Bronchial epithelial cell (primary cell): ENCODE measurements around the gene DOK5. TPM values are rescaled to one million over a fixed set of nuclear protein-coding genes. Genes with fewer than 3 reads are reported as not detected.

Source experiments
- DNase-seq: peaks from one replicate; pipeline ENCODE4 v3.0.0-alpha.2; 2010; ENCODE audit warnings: low read depth
- FAIRE-seq: peaks from 2 replicates; lab custom pipeline; 2011; peaks lifted over from hg19 to GRCh38; lab: Jason Lieb, UNC
- H3K27me3 ChIP-seq: 2 replicates; pipeline ENCODE4 v1.5.1; 2011; ENCODE audit warnings: low read length; ENCODE audit not compliant: control insufficient read depth, insufficient read depth
- H3K36me3 ChIP-seq: 2 replicates; pipeline ENCODE4 v1.5.1; 2011; ENCODE audit warnings: low read length; ENCODE audit not compliant: control insufficient read depth, insufficient read depth
- H3K4me3 ChIP-seq: 2 replicates; pipeline ENCODE4 v1.5.1; 2011; ENCODE audit warnings: mild to moderate bottlenecking, low read depth, low read length, control low read depth
- total RNA-seq: library from RNA; depleted of rRNA; stranded (reverse); fragments of >200 nt; gene quantifications from 2 replicates; pipeline ENCODE4 v1.2.1, GENCODE V29; 2014
- TF ChIP-seq, protein P1 (sequence below): IDR thresholded peaks from 2 replicates; pipeline ENCODE4 v1.5.1; 2011; ENCODE audit warnings: mild to moderate bottlenecking, moderate library complexity, low read length, control low read depth, inconsistent platforms; ENCODE audit not compliant: insufficient read depth, severe bottlenecking

DOK5 gene
- total RNA-seq, 1 donor from 2014 or later = not detected

DNA sequence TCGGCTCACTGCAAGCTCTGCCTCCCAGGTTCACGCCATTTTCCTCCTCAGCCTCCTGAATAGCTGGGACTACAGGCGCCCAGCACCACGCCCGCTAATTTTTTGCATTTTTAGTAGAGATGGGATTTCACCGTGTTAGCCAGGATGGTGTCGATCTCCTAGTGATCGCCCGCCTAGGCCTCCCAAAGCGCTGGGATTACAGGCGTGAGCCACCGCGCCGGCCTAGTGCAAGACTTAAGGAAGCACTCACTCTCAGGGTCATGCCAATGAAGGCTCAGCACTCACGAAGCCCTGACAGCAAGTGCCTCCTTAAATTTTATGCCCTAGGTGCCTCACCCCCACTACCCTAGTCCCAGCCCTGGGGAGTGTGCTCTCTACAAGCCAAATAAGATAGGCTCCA, 4.7 kb upstream of the DOK5 start:
- no peaks in the 10 kb centered on the region for H3K36me3 ChIP-seq
- TF ChIP-seq, protein P1, sequence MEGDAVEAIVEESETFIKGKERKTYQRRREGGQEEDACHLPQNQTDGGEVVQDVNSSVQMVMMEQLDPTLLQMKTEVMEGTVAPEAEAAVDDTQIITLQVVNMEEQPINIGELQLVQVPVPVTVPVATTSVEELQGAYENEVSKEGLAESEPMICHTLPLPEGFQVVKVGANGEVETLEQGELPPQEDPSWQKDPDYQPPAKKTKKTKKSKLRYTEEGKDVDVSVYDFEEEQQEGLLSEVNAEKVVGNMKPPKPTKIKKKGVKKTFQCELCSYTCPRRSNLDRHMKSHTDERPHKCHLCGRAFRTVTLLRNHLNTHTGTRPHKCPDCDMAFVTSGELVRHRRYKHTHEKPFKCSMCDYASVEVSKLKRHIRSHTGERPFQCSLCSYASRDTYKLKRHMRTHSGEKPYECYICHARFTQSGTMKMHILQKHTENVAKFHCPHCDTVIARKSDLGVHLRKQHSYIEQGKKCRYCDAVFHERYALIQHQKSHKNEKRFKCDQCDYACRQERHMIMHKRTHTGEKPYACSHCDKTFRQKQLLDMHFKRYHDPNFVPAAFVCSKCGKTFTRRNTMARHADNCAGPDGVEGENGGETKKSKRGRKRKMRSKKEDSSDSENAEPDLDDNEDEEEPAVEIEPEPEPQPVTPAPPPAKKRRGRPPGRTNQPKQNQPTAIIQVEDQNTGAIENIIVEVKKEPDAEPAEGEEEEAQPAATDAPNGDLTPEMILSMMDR = no peak
- DNase-seq (no peak), FAIRE-seq (no peak)
- no peak overlapping the region for H3K4me3 ChIP-seq
- H3K27me3 ChIP-seq = peaks cover 3% of the 10 kb centered on the region

DNA sequence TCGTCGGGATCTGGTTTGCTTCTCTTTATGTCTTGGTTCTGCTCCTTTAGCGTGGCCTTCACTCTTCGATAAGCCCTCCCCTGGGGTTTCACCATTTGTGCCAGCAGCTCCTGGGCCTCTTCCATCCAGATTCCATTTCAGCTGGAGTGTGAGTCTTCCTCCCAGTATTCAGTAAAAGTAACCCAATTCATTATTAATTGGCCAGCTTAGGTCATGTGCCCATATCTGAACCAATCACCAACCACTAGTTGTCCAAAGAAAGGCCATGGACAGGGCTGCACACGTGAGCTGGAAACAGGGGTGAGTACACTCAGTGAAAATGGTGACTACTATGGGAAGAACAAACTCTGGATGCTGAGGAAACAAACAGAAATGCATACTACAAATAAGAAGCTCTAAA, 2.8 kb upstream of the DOK5 start:
- TF ChIP-seq, protein P1 = no peak

DNA sequence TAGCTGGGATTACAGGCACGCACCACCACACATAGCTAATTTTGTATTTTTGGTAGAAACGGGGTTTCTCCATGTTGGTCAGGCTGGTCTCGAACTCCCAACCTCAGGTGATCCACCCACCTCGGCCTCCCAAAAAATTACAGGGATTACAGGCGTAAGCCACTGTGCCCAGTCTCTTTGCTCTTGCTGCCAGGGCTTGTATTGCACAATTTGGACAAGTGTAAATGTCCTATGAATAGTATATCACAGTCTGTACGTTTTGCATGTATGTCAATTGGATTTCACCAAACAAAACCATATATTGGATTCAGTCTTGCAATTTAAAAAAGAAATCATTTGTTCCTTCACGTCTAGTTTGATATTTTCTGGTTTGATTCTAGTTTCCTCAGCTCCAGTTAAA, 2.1 kb upstream of the DOK5 start:
- H3K36me3 ChIP-seq = no peaks in the 10 kb centered on the region
- FAIRE-seq (no peak), DNase-seq (no peak)
- H3K27me3 ChIP-seq = peaks cover 11% of the 10 kb centered on the region
- TF ChIP-seq, protein P1 = no peak
- H3K4me3 ChIP-seq = no peak overlapping the region

More for the DNA sequence above, 2.8 kb upstream of the DOK5 start:
- no peak for DNase-seq
- Histone ChIP-seq H3K27me3 (peaks cover 11% of the 10 kb centered on the region), H3K4me3 (no peak overlapping the region), H3K36me3 (no peaks in the 10 kb centered on the region)
- no peak for FAIRE-seq

DNA sequence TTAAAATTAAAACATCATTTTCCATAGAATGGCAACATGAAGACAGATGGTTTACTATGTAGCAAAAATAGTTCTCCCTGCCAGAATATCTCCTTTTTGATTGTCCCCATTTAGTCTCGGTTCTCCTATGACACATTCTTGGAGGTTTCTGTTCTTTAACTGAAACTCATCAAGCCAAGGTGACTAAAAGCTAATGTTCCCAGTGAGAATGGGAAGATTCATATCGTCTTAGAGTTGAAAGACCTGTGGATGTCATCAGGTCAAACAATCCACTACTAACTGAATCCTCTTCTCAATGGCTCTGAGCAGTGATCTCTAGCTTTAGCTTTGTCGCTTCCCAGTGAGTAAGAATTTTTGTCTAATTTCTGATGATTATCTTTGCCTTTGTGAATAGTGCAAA, 1.3 kb upstream of the DOK5 start:
- TF ChIP-seq, protein P1 = no peak
- no peak overlapping the region for H3K4me3 ChIP-seq
- H3K27me3 ChIP-seq = peaks cover 11% of the 10 kb centered on the region
- H3K36me3 ChIP-seq = no peaks in the 10 kb centered on the region
- no peak for DNase-seq
- FAIRE-seq = no peak

DNA sequence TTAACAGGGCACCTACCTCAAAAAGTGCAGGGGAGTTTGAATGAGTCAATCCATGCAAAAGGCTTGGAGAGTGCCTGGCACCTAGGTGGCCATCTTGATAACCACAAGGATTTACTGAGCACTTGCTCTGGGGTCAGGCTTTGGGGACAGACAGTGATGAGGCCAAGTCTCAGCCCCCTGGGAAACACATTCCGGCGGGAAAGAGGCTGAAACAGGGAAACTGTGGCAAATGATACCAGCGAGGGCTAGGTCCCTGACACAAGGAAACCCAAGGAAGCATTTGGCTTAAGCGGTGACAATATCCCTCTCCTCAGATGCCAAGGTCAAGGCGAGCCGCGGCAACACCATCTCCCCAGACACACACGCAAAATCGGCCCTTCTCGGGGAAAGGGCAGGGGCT, 527 bp upstream of the DOK5 start:
- Histone ChIP-seq H3K36me3 (no peaks in the 10 kb centered on the region), H3K27me3 (peaks cover 11% of the 10 kb centered on the region), H3K4me3 (no peak overlapping the region)
- DNase-seq (no peak), FAIRE-seq (peak; percentile 58)
- TF ChIP-seq, protein P1 = no peak

DNA sequence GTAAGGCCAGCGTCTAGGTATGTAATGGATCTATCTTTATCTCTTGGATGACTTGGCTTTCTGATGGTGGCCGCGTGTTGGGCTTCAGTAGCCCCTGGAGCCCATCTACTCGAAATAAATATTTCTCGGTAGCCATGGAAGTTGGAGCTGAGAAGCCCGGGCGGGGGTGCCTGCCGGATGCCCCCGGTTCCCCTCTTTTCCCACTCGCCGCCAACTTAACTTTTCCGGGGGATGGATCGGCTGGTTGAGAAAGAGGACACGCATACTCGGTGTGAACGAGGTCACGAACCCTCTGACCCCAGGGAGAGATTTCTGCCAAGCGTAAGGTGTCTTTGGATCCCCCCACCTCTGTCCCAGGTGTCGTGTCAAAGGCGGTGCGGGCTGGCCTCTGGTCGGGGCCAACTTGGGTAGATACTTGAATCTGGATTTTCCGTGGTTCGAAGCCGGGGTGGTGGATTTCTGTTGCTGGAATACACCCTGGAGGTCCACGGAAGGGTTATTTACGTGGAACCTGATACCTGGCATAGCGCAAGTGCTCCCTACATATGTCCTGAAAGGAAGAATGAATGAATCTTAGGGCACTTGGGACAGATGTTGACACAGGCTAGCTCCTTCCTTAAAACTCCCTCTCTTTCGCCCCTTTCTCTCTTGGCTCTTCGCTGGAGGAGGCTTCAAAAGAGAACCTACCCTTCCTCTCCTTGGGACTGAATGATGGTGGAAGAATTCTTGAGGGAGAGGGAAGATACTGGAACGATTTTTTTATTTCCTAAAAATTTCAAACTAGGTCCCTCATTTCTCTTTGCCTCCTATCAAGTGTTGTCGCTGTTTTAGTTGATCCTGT, 996 bp downstream of the DOK5 start:
- Histone ChIP-seq H3K36me3 (no peaks in the 10 kb centered on the region), H3K4me3 (no peak overlapping the region), H3K27me3 (peaks cover 11% of the 10 kb centered on the region)
- FAIRE-seq (no peak), DNase-seq (no peak)
- TF ChIP-seq, protein P1 = no peak
